T-helper 2 cell treated with Interferon-gamma antibody and Interleukin-4, amounts not matched to agents 5 μg/mL and 100 μg/mL, for 36 hours (primary cell): Measurements from ENCODE around the gene EMILIN2.

ENCODE experiments used
- DNase-seq: peaks from one replicate; pipeline ENCODE4 v3.0.0; 2021; ENCODE audit warnings: low spot score
- H3K27ac Mint-ChIP-seq: one replicate; pipeline ENCODE4 v1.8.0; 2021; ENCODE audit warnings: mild to moderate bottlenecking, mixed read lengths
- H3K27me3 Mint-ChIP-seq: one replicate; pipeline ENCODE4 v1.8.0; 2021; ENCODE audit warnings: low read depth, mixed read lengths
- H3K36me3 Mint-ChIP-seq: one replicate; pipeline ENCODE4 v1.8.0; 2021; ENCODE audit warnings: low read depth, mixed read lengths
- H3K4me1 Mint-ChIP-seq: one replicate; pipeline ENCODE4 v1.8.0; 2021; ENCODE audit warnings: low read depth, mixed read lengths
- H3K4me3 Mint-ChIP-seq: one replicate; pipeline ENCODE4 v1.8.0; 2022; ENCODE audit warnings: mild to moderate bottlenecking, moderate library complexity, mixed read lengths
- H3K9me3 Mint-ChIP-seq: one replicate; pipeline ENCODE4 v1.8.0; 2021; ENCODE audit warnings: mixed read lengths

The EMILIN2 gene

GRCh38 chr18:2874765-2875164, 28.0 kb downstream of the EMILIN2 start:
- no peaks in the 10 kb centered on the region for H3K27me3 Mint-ChIP-seq
- no peaks in the 10 kb centered on the region for H3K9me3 Mint-ChIP-seq
- peaks cover 12% of the 10 kb centered on the region for H3K4me1 Mint-ChIP-seq
- no peak overlapping the region for H3K27ac Mint-ChIP-seq
- H3K4me3 Mint-ChIP-seq = no peak overlapping the region
- no peaks in the 10 kb centered on the region for H3K36me3 Mint-ChIP-seq
- DNase-seq = no peak

- Mint-ChIP-seq H3K9me3 (no peaks in the 10 kb centered on the region), H3K27ac (no peak overlapping the region), H3K36me3 (peaks cover 5% of the 10 kb centered on the region), H3K4me1 (peaks cover 40% of the 10 kb centered on the region), H3K4me3 (no peak overlapping the region), H3K27me3 (no peaks in the 10 kb centered on the region)
- no peak for DNase-seq
These were observed 32.0 kb downstream of the EMILIN2 start for GRCh38 chr18:2878656-2879330.

GRCh38 chr18:2879889-2880288, 33.1 kb downstream of the EMILIN2 start:
- Mint-ChIP-seq H3K27ac (peak overlapping the region; percentile 49), H3K27me3 (no peaks in the 10 kb centered on the region), H3K4me1 (peaks cover 45% of the 10 kb centered on the region), H3K36me3 (peaks cover 5% of the 10 kb centered on the region), H3K4me3 (no peak overlapping the region), H3K9me3 (no peaks in the 10 kb centered on the region)
- DNase-seq = no peak

- Mint-ChIP-seq H3K27ac (no peak overlapping the region), H3K27me3 (no peaks in the 10 kb centered on the region), H3K4me1 (peaks cover 45% of the 10 kb centered on the region), H3K9me3 (no peaks in the 10 kb centered on the region), H3K4me3 (no peak overlapping the region), H3K36me3 (peaks cover 5% of the 10 kb centered on the region)
- DNase-seq = no peak
These were observed 33.7 kb downstream of the EMILIN2 start for GRCh38 chr18:2880473-2880872.

- Mint-ChIP-seq H3K27ac (peak overlapping the region; percentile 98), H3K4me3 (peak overlapping the region; percentile 68), H3K4me1 (peaks cover 43% of the 10 kb centered on the region), H3K36me3 (peaks cover 9% of the 10 kb centered on the region), H3K27me3 (no peaks in the 10 kb centered on the region), H3K9me3 (peaks cover under 1% of the 10 kb centered on the region)
- no peak for DNase-seq
These were observed 34.5 kb downstream of the EMILIN2 start for GRCh38 chr18:2881088-2881839.

- no peaks in the 10 kb centered on the region for H3K27me3 Mint-ChIP-seq
- DNase-seq = no peak
- peaks cover 14% of the 10 kb centered on the region for H3K36me3 Mint-ChIP-seq
- H3K9me3 Mint-ChIP-seq = peaks cover 6% of the 10 kb centered on the region
- H3K27ac Mint-ChIP-seq = peak overlapping the region; percentile 98
- peaks cover 47% of the 10 kb centered on the region for H3K4me1 Mint-ChIP-seq
- peak overlapping the region; percentile 68 for H3K4me3 Mint-ChIP-seq
These were observed 35.0 kb downstream of the EMILIN2 start for GRCh38 chr18:2881840-2882195.

- Mint-ChIP-seq H3K4me3 (no peak overlapping the region), H3K4me1 (peaks cover 47% of the 10 kb centered on the region), H3K27me3 (no peaks in the 10 kb centered on the region), H3K9me3 (peaks cover 10% of the 10 kb centered on the region), H3K36me3 (peaks cover 18% of the 10 kb centered on the region), H3K27ac (peak overlapping the region; percentile 98)
- DNase-seq = no peak
These were observed 35.4 kb downstream of the EMILIN2 start for GRCh38 chr18:2882201-2882600.

GRCh38 chr18:2883076-2883735, 36.4 kb downstream of the EMILIN2 start:
- Mint-ChIP-seq H3K36me3 (peaks cover 24% of the 10 kb centered on the region), H3K4me1 (peaks cover 45% of the 10 kb centered on the region), H3K27me3 (no peaks in the 10 kb centered on the region), H3K27ac (peak overlapping the region; percentile 98), H3K4me3 (peak overlapping the region; percentile 68), H3K9me3 (peaks cover 17% of the 10 kb centered on the region)
- peak; percentile 54 for DNase-seq

- DNase-seq = no peak
- H3K27me3 Mint-ChIP-seq = no peaks in the 10 kb centered on the region
- H3K4me1 Mint-ChIP-seq = peaks cover 48% of the 10 kb centered on the region
- peaks cover 23% of the 10 kb centered on the region for H3K9me3 Mint-ChIP-seq
- no peak overlapping the region for H3K4me3 Mint-ChIP-seq
- peaks cover 32% of the 10 kb centered on the region for H3K36me3 Mint-ChIP-seq
- H3K27ac Mint-ChIP-seq = no peak overlapping the region
These were observed 38.0 kb downstream of the EMILIN2 start for GRCh38 chr18:2884706-2885285.

- Mint-ChIP-seq H3K27me3 (no peaks in the 10 kb centered on the region), H3K9me3 (peaks cover 26% of the 10 kb centered on the region), H3K27ac (no peak overlapping the region), H3K4me3 (no peak overlapping the region), H3K4me1 (peaks cover 56% of the 10 kb centered on the region), H3K36me3 (peaks cover 54% of the 10 kb centered on the region)
- DNase-seq = no peak
These were observed 40.7 kb downstream of the EMILIN2 start for GRCh38 chr18:2887470-2887869.

GRCh38 chr18:2889761-2890192, 43.0 kb downstream of the EMILIN2 start:
- Mint-ChIP-seq H3K27me3 (no peaks in the 10 kb centered on the region), H3K36me3 (peaks cover 58% of the 10 kb centered on the region), H3K27ac (peak overlapping the region; percentile 93), H3K4me1 (peaks cover 49% of the 10 kb centered on the region), H3K9me3 (peaks cover 28% of the 10 kb centered on the region), H3K4me3 (peak overlapping the region; percentile 77)
- no peak for DNase-seq

- Mint-ChIP-seq H3K36me3 (peaks cover 66% of the 10 kb centered on the region), H3K4me3 (peak overlapping the region; percentile 77), H3K9me3 (peaks cover 36% of the 10 kb centered on the region), H3K27ac (peak overlapping the region; percentile 93), H3K4me1 (peaks cover 47% of the 10 kb centered on the region), H3K27me3 (no peaks in the 10 kb centered on the region)
- no peak for DNase-seq
These were observed 43.8 kb downstream of the EMILIN2 start for GRCh38 chr18:2890606-2891005.

GRCh38 chr18:2891526-2892431, 45.0 kb downstream of the EMILIN2 start:
- Mint-ChIP-seq H3K9me3 (peaks cover 32% of the 10 kb centered on the region), H3K36me3 (peaks cover 59% of the 10 kb centered on the region), H3K27me3 (no peaks in the 10 kb centered on the region), H3K4me1 (peaks cover 43% of the 10 kb centered on the region), H3K4me3 (peak overlapping the region; percentile 77), H3K27ac (peak overlapping the region; percentile 93)
- DNase-seq = no peak
